Keratinocyte (primary cell): ENCODE results near the gene CRISPLD2. TPM values are rescaled to one million over a fixed set of nuclear protein-coding genes. Genes with fewer than 3 reads are reported as not detected.
A peak's percentile ranks its signal among the peaks of the same experiment; 100 is the strongest.

Experiments
- DNase-seq: peaks from one replicate; pipeline ENCODE4 v3.0.0-alpha.2; 2011; ENCODE audit warnings: low read depth, missing footprints, low spot score
- FAIRE-seq: peaks from 2 replicates; lab custom pipeline; 2011; peaks lifted over from hg19 to GRCh38; lab: Jason Lieb, UNC
- H2AFZ ChIP-seq: 2 replicates; pipeline ENCODE4 v1.6.0; 2012; ENCODE audit warnings: low read length, control low read depth, inconsistent platforms; ENCODE audit not compliant: control insufficient read depth
- H3K27ac ChIP-seq: 2 replicates; pipeline ENCODE4 v1.5.1; 2011; ENCODE audit warnings: low read length; ENCODE audit not compliant: control insufficient read depth, insufficient read depth
- H3K27me3 ChIP-seq: 3 replicates; pipeline ENCODE4 v1.6.0; 2011; ENCODE audit warnings: low read length; ENCODE audit not compliant: control insufficient read depth, insufficient read depth; ENCODE audit errors: extremely low read depth
- H3K36me3 ChIP-seq, 2 experiments: 2 replicates in 1 of 2; 3 replicates in 1 of 2; pipeline ENCODE4 v1.5.1; 2011; ENCODE audit warnings: low read length in 2 of 2, mild to moderate bottlenecking in 1 of 2; ENCODE audit not compliant: control insufficient read depth in 2 of 2, insufficient read depth in 2 of 2; ENCODE audit errors: extremely low read depth in 1 of 2
- H3K4me1 ChIP-seq: 3 replicates; pipeline ENCODE4 v1.5.1; 2011; ENCODE audit warnings: low read length; ENCODE audit not compliant: control insufficient read depth, insufficient read depth; ENCODE audit errors: extremely low read depth
- H3K4me2 ChIP-seq: 3 replicates; pipeline ENCODE4 v1.6.0; 2011; ENCODE audit warnings: low read depth, low read length; ENCODE audit not compliant: control insufficient read depth, insufficient read depth; ENCODE audit errors: extremely low read depth
- H3K4me3 ChIP-seq, 3 experiments: fragments of 200-600 bp in 1 of 3; sonication (generic) in 1 of 3; 2 replicates in 2 of 3; 3 replicates in 1 of 3; pipeline ENCODE4 v1.5.1; 2011 to 2016; ENCODE audit warnings: low read length in 3 of 3, mild to moderate bottlenecking in 3 of 3, control low read depth in 2 of 3, inconsistent platforms in 1 of 3, low read depth in 1 of 3, mixed read lengths in 1 of 3, mixed run types in 1 of 3, moderate library complexity in 1 of 3; ENCODE audit not compliant: control insufficient read depth in 2 of 3, insufficient read depth in 2 of 3; ENCODE audit errors: extremely low read depth in 1 of 3
- H3K79me2 ChIP-seq: 2 replicates; pipeline ENCODE4 v1.6.0; 2012; ENCODE audit warnings: low read length; ENCODE audit not compliant: control insufficient read depth, insufficient read depth
- H3K9ac ChIP-seq: 3 replicates; pipeline ENCODE4 v1.6.0; 2011; ENCODE audit warnings: low read length; ENCODE audit not compliant: control insufficient read depth, insufficient read depth; ENCODE audit errors: extremely low read depth
- H3K9me1 ChIP-seq: 3 replicates; pipeline ENCODE4 v1.6.0; 2011; ENCODE audit warnings: low read length; ENCODE audit not compliant: control insufficient read depth, insufficient read depth; ENCODE audit errors: extremely low read depth
- H3K9me3 ChIP-seq: 2 replicates; pipeline ENCODE4 v1.5.1; 2012; ENCODE audit warnings: low read depth, low read length; ENCODE audit not compliant: control insufficient read depth
- H4K20me1 ChIP-seq: 3 replicates; pipeline ENCODE4 v1.6.0; 2011; ENCODE audit warnings: low read length; ENCODE audit not compliant: control insufficient read depth, insufficient read depth; ENCODE audit errors: extremely low read depth
- CTCF ChIP-seq, 3 experiments: IDR thresholded peaks in 1 of 3; conservative IDR thresholded peaks in 1 of 3; optimal IDR thresholded peaks in 1 of 3; 2 replicates in 2 of 3; 3 replicates in 1 of 3; pipeline versions ENCODE3 to v1.5.1; 2011; ENCODE audit warnings: low read length in 3 of 3, mild to moderate bottlenecking in 3 of 3, moderate library complexity in 2 of 3, control low read depth in 1 of 3, inconsistent platforms in 1 of 3; ENCODE audit not compliant: insufficient read depth in 2 of 3; ENCODE audit errors: extremely low read depth in 1 of 3
- EZH2 ChIP-seq: IDR thresholded peaks from one replicate; pipeline ENCODE4 v1.6.1; 2012; ENCODE audit warnings: inconsistent platforms, mild to moderate bottlenecking, low read length, moderate library complexity
- dilution Hi-C: fragments of 300-500 bp; cut with MboI; formaldehyde crosslinking; loops from one replicate; pipeline ENCODE4 v1.7.0; 2020; ENCODE audit warnings: low sequenced_read_pairs; ENCODE audit not compliant: extremely low pct_ligation_motif_present
- polyA plus RNA-seq, 5 experiments: library from polyadenylated mRNA; depleted of rRNA in 3 of 5; stranded (reverse) in 3 of 5; stranded (forward) in 1 of 5; unstranded in 1 of 5; fragments of >200 nt; gene quantifications; 1 replicate in 1 of 5; 2 replicates in 3 of 5; 3 replicates in 1 of 5; pipeline versions ENCODE4 v1.2.1 to v1.2.3, GENCODE V29; 2011 to 2012; ENCODE audit warnings: missing spikeins in 2 of 5, low read depth in 1 of 5, low replicate concordance in 1 of 5

CRISPLD2 gene
- polyA plus RNA-seq, 1 donor (not counting 4 experiments of a cell fraction or from before 2014, with no cell fraction given) = 1.2 TPM

- Histone ChIP-seq H3K27me3 (no peaks in the 10 kb centered on the region), H3K36me3 (no peaks in the 10 kb centered on the region), H3K27ac (peak overlapping the region; percentile 55), H3K79me2 (no peaks in the 10 kb centered on the region), H3K9ac (peak overlapping the region; percentile 51), H2AFZ (peak overlapping the region; percentile 74), H3K9me3 (no peaks in the 10 kb centered on the region), H3K9me1 (no peaks in the 10 kb centered on the region), H3K4me3 (peak overlapping the region in 2 of 3 experiments; percentile 43 to 52), H3K4me2 (peak overlapping the region; percentile 77), H4K20me1 (no peaks in the 10 kb centered on the region), H3K4me1 (peaks cover 38% of the 10 kb centered on the region)
- FAIRE-seq (peak; percentile 65), DNase-seq (no peak)
- dilution Hi-C loops = no loop called here
- TF ChIP-seq CTCF (optimal IDR thresholded peaks at IDR 0.05 in 1 of 3, IDR thresholded peaks at IDR 0.05 in 1 of 3, conservative IDR thresholded peaks at IDR 0.05 in 1 of 3; ENCODE audit: extremely low read depth in 1 of 3, insufficient read depth in 2 of 3, low read length in 3 of 3) (no peak), EZH2 (no peak)
These were observed 65.0 kb downstream of the CRISPLD2 start for GRCh38 chr16:84884596-84885341.

DNA sequence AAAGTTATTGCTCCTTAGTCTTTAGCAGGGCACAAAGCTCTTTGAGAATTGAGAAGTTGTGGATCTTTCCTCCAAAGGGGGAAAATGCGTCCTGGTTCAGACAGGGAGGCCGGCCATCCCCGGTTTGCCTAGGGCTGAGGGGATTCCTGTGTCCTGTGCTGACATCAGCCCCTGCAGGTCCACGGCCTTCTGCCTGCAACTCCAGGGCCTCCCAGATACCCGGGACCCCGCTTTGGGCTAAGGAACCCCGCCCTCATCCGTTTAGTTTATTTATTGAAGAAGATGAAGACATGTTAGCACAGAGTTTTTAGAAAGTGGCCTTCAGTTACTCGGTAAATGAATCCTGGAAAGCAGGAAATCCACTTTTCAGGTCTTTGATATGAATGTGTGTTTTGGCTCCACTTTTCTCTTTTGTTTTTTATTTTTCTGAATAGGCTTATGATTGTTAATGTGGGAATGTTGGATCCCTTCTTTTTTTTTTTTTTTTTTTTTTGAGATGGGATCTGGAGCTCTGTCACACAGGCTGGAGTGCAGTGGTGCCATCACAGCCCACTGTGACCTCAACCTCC, 65.6 kb downstream of the CRISPLD2 start:
- Histone ChIP-seq H3K4me2 (peak overlapping the region; percentile 77), H3K9ac (peak overlapping the region; percentile 51)

More for the DNA sequence above, 65.6 kb downstream of the CRISPLD2 start:
- H3K27ac ChIP-seq = peak overlapping the region; percentile 55
- peak overlapping the region in 1 of 3 experiments; percentile 52 for H3K4me3 ChIP-seq
- FAIRE-seq = no peak
- no peaks in the 10 kb centered on the region for H3K36me3 ChIP-seq
- peak overlapping the region; percentile 74 for H2AFZ ChIP-seq
- H3K27me3 ChIP-seq = no peaks in the 10 kb centered on the region
- H3K9me3 ChIP-seq = no peaks in the 10 kb centered on the region
- H3K79me2 ChIP-seq = no peaks in the 10 kb centered on the region
- no peak for DNase-seq
- peaks cover 31% of the 10 kb centered on the region for H3K4me1 ChIP-seq
- no peaks in the 10 kb centered on the region for H3K9me1 ChIP-seq
- H4K20me1 ChIP-seq = no peaks in the 10 kb centered on the region
- dilution Hi-C loops = no loop called here
- TF ChIP-seq CTCF (optimal IDR thresholded peaks at IDR 0.05 in 1 of 3, IDR thresholded peaks at IDR 0.05 in 1 of 3, conservative IDR thresholded peaks at IDR 0.05 in 1 of 3; ENCODE audit: extremely low read depth in 1 of 3, insufficient read depth in 2 of 3, low read length in 3 of 3) (no peak), EZH2 (no peak)
